ENCODE measurements around the gene LRRC74B.

The LRRC74B gene

DNA sequence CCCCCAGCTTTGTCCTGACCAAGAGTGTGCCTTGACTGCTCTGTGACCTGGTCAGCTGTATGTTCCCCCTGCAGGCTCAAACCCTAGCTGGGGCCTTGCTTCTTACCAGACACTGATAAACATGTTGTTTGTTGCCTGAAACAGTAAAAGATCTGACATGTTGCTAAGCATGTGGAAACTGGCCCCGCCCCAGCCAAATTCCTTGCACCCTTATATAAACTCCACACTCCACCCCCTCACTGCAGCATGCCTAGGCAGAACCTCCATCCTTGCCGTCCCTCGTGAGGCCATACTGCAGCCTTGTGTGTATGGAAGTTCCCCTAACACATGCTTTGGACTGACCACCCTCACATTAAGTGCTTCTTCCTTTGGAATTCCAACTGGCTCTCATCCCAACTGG is 27.3 kb downstream of the LRRC74B start:
- TF ChIP-seq GATA2 (IDR thresholded peaks at IDR 0.05; ENCODE audit: low read depth, low read length) (no peak), GATA3 (IDR thresholded peaks at IDR 0.05; ENCODE audit: low read depth, low read length) (no peak)

DNA sequence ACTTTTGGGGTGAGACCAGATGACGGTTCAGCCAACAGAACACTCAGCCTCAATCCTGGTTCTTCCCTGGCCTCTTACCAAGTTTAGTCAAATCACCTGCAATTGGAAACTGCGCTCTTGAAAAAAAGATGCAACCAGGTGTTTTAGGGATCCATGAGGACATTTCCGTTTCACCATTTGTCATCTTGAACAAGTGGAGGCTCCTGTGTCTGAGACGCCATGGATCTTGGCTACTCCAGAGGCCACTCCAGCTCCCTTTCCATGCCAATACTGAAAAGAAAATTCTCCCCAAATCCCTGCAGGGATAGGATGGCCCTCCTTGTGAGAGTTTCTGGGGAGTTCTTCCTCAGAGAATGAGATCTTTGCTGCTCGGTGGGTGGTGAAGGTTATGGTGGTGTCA is 27.7 kb downstream of the LRRC74B start:
- TF ChIP-seq GATA2 (IDR thresholded peaks at IDR 0.05; ENCODE audit: low read depth, low read length): no peak
- TF ChIP-seq GATA3 (IDR thresholded peaks at IDR 0.05; ENCODE audit: low read depth, low read length): no peak

DNA sequence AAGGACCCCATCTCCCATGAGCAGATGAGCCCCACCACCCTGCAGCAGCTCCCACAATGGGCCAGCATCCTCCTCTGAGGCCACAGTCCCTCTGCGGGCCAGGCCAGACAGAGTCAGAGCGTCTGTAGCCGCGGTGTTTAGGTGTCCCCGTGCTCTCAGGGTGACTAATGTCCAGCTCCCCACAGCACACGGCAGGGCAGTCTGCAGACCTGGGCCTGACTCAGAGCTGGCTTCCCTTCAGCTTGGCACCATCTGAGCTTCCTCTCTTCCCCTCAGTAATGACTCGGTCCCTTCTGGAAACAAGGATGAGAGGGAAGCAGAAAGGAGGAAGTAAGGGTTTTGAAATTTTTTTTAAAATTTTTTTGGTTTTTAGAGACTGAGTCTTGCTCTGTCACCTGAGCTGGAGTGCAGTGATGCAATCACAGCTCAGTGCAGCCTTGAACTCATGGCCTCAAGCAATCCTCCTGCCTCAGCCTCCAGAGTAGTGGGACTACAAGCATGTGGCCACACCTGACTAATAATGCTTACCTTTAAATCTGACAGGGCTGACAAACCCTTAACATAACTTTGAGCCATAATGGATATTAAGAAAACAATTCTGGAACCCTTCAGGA is 28.5 kb downstream of the LRRC74B start:
- no peak for TF ChIP-seq GATA3 (IDR thresholded peaks at IDR 0.05; ENCODE audit: low read depth, low read length)
- no peak for TF ChIP-seq GATA2 (IDR thresholded peaks at IDR 0.05; ENCODE audit: low read depth, low read length)

DNA sequence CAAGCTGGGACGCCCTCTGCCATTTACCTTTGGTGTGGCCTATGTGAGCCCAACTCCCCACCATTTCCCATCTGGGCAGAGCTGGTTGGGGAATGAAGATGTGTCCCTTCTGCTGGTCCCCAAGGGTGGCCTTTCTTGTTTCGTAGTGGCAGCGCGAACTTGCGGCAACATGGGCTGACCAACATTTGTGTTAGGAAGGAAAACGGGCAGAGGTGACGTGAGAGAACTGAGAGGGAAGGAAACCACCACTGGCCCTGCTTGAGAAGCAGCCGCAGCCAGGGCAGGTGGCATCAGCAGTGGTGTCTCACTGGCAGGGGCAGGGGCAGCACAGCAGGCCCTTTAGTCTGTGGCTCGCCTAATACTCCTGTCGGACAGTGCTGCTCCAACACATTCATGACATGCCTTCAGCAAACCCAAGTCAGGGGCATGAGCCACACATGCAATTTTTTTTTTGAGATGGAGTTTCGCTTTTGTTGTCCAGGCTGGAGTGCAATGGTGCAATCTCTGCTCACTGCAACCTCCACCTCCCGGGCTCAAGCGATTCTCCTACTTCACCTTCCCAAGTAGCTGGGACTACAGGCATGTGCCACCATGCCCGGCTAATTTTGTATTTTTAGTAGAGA is 29.9 kb downstream of the LRRC74B start:
- TF ChIP-seq GATA3 (IDR thresholded peaks at IDR 0.05; ENCODE audit: low read depth, low read length): no peak
- no peak for TF ChIP-seq GATA2 (IDR thresholded peaks at IDR 0.05; ENCODE audit: low read depth, low read length)

DNA sequence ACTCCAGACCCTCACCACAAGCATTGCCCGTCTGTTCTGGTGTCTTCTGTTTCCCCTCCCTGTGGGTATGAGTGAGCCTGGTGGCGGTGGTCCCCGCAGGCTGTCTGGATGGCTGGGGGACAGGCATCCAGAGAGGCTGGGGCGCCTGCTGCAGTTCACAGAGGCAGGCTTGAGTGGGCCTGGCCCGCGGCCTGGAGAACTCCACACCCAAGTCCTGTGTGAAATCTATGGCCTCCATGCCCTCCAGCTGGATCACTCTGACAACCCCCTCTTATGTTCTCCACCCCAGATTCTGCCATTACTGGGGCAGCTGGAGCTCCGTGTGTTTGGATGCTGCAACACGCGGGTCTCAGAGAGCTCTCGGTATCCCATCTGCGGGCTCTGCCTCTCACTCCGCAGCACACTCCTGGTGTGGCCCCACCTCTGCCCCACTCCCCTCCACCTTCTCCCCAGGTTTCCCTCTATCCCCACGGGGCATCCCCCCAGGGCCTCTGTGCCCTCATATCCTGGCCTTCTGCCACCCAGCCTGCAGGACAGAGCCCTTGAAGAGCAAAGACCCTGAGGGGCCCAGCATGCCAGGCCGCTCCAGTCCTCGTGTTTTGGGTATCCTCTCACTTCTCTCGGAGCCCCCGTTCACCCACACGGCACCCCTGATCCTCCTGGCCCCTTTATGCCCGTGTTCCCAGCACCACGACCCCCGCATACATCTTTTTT is 31.3 kb downstream of the LRRC74B start:
- TF ChIP-seq GATA2 (IDR thresholded peaks at IDR 0.05; ENCODE audit: low read depth, low read length) (no peak), GATA3 (IDR thresholded peaks at IDR 0.05; ENCODE audit: low read depth, low read length) (no peak)

DNA sequence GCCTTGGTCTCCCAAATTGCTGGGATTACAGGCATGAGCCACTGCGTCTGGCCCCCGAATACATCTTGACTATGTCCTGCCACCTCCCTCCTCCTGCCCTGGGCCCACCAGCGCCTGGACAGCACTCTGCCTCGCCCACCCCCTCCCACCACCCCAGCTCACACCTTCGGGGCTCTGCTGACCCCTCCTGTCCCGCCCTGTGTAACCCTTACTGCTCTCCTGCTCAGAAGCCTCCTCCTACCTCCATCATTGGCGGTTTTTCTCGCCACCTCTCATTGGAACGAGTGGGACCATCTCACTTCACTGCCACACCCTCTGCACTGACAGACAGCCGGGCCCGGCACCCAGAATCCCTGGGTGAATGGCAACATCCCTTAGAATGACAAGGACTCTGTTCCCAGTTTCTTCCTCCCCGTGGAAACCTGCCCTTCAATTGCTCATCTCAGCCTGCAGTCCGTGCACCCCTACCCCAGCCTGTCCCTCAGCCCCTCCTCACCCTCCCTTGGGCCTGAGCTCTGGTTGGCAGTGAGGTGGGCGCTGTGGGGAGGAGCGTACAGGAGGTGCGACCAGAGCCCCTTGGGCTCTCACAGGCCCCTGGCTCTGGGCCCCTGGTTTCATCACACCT is 32.2 kb downstream of the LRRC74B start:
- TF ChIP-seq GATA3 (IDR thresholded peaks at IDR 0.05; ENCODE audit: low read depth, low read length) (no peak), GATA2 (IDR thresholded peaks at IDR 0.05; ENCODE audit: low read depth, low read length) (no peak)

DNA sequence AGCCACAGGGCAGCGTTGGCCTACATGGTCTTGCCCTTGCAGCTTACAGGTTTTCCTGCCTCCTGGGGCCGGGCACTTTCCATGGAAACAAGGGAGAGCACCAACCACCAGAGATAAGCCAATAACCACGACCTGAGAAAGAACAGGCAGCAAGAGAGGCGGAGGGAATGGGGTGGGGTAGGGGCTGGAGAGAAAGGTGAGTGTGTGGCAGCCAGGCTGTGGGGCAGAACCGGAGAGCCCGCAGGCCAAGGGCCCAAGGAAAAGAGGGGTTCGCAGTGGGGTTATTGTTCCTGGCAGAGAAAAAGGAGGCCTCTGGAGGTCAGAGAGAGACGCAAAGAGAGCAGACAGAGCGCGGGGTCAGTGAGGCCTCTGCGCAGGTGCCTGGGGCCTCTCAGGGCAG is 33.2 kb downstream of the LRRC74B start:
- TF ChIP-seq GATA3 (IDR thresholded peaks at IDR 0.05; ENCODE audit: low read depth, low read length) (no peak), GATA2 (IDR thresholded peaks at IDR 0.05; ENCODE audit: low read depth, low read length) (no peak)

DNA sequence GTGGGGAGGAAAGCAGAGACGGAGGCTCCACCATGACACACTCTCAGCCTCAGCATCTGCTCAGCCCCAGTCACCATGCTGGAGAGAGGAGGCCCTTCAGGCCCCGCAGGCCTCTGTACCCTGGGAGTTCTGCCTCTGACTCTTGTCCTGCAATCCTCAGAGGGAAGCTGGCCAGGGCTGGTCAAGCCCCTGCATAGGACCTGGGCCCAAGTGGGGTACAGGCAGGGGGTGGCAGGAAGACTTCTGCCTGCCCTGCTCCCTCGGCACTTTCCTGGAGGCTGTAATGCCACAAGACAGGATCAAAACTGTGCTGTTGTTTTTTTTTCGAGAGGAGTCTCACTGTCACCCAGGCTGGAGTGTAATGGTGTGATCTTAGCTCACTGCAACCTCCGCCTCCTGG is 33.7 kb downstream of the LRRC74B start:
- no peak for TF ChIP-seq GATA2 (IDR thresholded peaks at IDR 0.05; ENCODE audit: low read depth, low read length)

DNA sequence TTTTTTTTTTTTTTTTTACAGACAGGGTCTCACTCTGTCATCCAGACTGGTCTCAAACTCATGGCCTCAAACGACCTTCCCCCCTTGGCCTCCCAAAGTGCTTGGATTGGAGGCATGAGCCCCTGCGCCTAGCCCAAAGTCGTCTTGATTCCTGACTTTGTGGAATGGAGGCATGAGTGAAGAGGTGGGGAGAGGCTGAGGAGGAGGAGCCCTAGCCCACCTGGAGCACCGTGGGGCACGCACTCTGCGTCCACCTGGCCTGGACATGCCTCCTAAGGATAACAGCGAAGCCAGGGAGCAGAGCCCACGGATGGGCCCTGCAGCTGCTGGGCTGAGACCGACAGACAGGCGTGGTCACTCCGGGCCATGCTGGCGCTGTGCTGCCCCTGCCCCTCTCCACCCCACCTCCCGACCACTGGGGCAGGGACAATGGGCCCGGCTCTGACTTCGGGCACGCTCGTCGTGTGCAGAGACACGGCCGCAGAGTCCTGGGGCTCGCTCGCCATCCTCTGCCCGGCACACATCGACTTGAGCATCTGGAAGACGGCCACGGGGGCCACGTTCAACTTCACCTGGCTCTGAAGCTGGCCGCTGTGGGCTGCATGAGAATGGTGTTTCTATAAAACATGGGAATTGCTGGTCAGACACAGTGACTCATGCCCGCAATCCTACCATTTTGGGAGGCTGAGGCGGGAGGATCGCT is 34.8 kb downstream of the LRRC74B start:
- TF ChIP-seq GATA3 (IDR thresholded peaks at IDR 0.05; ENCODE audit: low read depth, low read length) (no peak), GATA2 (IDR thresholded peaks at IDR 0.05; ENCODE audit: low read depth, low read length) (no peak)

DNA sequence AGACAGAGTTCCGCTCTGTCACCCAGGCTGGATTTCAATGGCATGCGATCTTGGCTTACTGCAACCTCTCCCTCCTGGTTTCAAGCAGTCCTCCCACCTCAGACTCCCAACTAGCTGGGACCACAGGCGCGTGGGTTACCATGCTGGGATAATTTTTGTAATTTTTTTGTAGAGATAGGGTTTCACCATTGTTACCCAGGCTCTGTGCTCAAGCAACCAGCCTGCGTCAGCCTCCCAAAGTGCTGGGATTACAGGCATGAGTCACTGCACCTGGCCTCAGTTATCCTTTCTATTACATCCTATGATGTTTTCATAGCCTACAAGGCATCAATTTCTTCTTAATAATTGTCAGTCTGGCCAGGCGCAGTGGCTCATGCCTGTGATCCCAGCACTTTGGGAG is 36.5 kb downstream of the LRRC74B start:
- TF ChIP-seq GATA2 (IDR thresholded peaks at IDR 0.05; ENCODE audit: low read depth, low read length): no peak
- no peak for TF ChIP-seq GATA3 (IDR thresholded peaks at IDR 0.05; ENCODE audit: low read depth, low read length)

DNA sequence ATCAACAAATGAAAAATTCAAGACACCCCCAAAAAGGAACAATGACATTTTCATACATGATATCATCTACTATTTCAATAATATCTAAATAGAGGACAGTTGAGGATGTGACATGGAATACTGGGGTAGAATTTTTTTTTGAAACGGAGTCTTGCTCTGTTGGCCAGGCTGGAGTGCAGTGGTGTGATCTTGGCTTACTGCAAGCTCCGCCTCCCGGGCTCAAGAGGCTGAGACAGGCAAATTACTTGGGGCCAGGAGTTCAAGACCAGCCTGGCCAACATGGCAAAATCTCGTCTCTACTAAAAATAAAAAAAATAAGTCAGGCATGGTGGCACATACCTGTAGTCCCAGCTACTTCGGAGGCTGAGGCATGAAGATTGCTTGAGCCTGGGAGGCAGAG is 41.4 kb downstream of the LRRC74B start:
- TF ChIP-seq GATA2 (IDR thresholded peaks at IDR 0.05; ENCODE audit: low read depth, low read length): no peak
- no peak for TF ChIP-seq GATA3 (IDR thresholded peaks at IDR 0.05; ENCODE audit: low read depth, low read length)

DNA sequence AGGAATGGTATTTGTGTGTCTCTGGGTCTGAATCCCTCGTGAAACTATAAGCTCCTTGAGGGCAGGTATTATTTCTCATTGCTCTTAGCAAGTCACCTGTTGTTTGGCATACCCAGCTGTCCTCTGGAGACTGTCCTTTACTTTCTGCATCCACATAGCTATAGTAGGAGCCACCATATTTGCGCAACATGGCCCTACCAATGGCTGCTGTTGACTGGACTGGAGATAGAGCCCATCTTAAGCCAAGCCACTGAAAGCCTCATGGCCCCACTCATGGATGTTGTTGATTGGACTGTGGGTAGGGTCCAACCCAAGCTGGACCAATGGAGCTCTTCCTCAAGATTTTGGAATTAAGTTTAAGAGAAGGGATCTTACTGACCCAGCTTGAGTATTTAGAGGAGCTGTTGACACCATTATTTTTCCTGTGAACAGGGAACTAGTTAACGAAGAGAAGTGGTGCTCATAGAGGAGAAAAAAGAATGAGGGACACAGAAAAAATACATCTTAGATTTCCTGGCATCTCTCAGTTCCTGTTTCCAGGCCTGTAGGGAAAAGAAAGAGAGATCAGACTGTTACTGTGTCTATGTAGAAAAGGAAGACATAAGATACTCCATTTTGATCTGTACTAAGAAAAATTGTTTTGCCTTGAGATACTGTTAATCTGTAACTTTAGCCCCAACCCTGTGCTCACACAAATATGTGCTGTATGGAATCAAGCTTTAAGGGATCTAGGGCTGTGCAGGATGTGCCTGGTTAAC is 47.2 kb downstream of the LRRC74B start:
- TF ChIP-seq GATA3 (IDR thresholded peaks at IDR 0.05; ENCODE audit: low read depth, low read length) (no peak), GATA2 (IDR thresholded peaks at IDR 0.05; ENCODE audit: low read depth, low read length) (no peak)

DNA sequence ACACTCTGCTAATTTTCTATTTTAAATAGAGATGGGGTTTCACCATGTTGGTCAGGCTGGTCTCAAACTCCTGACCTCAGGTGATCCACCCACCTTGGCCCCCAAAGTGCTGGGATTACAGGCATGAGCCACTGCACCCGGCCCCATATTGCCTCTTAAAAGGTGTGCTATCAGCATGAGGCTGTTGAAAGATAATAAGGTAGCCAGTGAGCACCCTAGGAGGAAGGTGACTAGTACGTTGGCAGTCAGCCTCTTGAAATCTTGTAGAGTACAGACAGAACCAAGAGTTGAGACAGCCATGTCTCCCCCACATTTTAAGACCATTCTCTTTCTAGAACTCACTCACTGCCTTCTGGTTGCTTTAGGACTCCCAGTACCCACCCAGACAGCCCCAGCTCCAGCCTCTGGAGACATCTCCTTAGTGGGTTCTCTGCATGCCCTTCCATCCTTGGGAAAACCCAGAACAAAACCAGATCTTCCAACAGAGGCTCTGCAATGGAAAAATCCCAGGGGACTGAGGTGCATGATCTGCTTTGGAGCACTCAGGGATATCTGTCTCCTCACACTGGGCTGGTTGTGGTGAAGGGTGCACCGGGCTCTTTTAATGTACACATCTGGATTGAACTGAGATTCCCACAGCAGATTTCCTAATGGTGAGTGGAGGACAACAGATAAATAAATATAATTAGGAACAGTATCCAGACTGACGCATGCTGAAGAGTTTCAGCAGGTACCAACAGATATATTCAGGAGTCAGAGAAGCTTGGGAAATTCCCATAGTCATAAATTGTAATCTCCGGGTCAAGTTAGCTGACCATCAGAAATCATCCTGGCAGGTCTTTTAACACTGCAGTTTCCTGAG is 49.4 kb downstream of the LRRC74B start:
- 0 out of 2 replicates have a peak, but pooled peaks have one; percentile 12 for TF ChIP-seq GATA2 (IDR thresholded peaks at IDR 0.05; ENCODE audit: low read depth, low read length)
- no peak for TF ChIP-seq GATA3 (IDR thresholded peaks at IDR 0.05; ENCODE audit: low read depth, low read length)

Data from SH-SY5Y (cell line).